WTC11 (cell line): ENCODE data around the gene ANGEL1.

Experiments
- ETV6 ChIP-seq: sonication (generic); formaldehyde crosslinking; IDR thresholded peaks from 2 replicates; pipeline ENCODE4 v1.8.1; 2022; ENCODE audit warnings: mild to moderate bottlenecking, missing genetic modification reagents
- MLX ChIP-seq: sonication (generic); formaldehyde crosslinking; IDR thresholded peaks from 2 replicates; pipeline ENCODE4 v1.8.1; 2023; ENCODE audit warnings: mild to moderate bottlenecking, missing genetic modification reagents, moderate library complexity
- NR3C1 ChIP-seq: sonication (generic); formaldehyde crosslinking; conservative IDR thresholded peaks from 2 replicates; pipeline ENCODE4 v1.8.1; 2023; ENCODE audit warnings: low read depth, mild to moderate bottlenecking, missing genetic modification reagents
- OVOL2 ChIP-seq: fragments of 250-450 bp; sonication (Bioruptor Pico); IDR thresholded peaks from 2 replicates; pipeline ENCODE4 v1.9.0; 2021; ENCODE audit warnings: mild to moderate bottlenecking, borderline replicate concordance
- USF2 ChIP-seq: sonication (generic); formaldehyde crosslinking; IDR thresholded peaks from 2 replicates; pipeline ENCODE4 v1.8.1; 2023; ENCODE audit warnings: mild to moderate bottlenecking, missing genetic modification reagents, moderate library complexity
- ZNF219 ChIP-seq: sonication (generic); formaldehyde crosslinking; IDR thresholded peaks from 2 replicates; pipeline ENCODE4 v1.8.0; 2023; ENCODE audit warnings: missing genetic modification reagents, mild to moderate bottlenecking, borderline replicate concordance

- TF ChIP-seq OVOL2 (CRISPR knock-in tag) (no peak), NR3C1 (CRISPR knock-in tag) (no peak), ETV6 (CRISPR knock-in tag) (no peak), USF2 (no peak), ZNF219 (CRISPR knock-in tag) (no peak), MLX (no peak)
Observed at GRCh38 chr14:76782115-76782884, 30.4 kb downstream of the ANGEL1 start.
